HepG2 (cell line): ENCODE data around the gene PLBD2. TPM values are rescaled to one million over a fixed set of nuclear protein-coding genes. Genes with fewer than 3 reads are reported as not detected.

Experiments
- ATAC-seq: fragments of 200-7000 bp; cut with Tn5 transposase; 3 replicates; pipeline ENCODE4 v1.9.1; 2020; ENCODE audit warnings: mild to moderate bottlenecking, moderate library complexity
- BruUV-seq: library from RNA; stranded (reverse); fragments of 400-500 nt; replicated peaks from 2 replicates; lab custom pipeline; 2021; lab: Mats Ljungman, UMichigan
- CTCF ChIA-PET: fragments of 300-600 bp; formaldehyde crosslinking; extraction: SDS; loops from one replicate; lab custom pipeline; 2021; ENCODE audit warnings: low total read pairs, inconsistent platforms, low intra/inter-chr PET ratio; lab: Yijun Ruan, JAX
- POLR2A ChIA-PET: fragments of 350-600 bp; sonication (Branson Sonifier 250); formaldehyde crosslinking; loops from one replicate; lab custom pipeline; 2020; ENCODE audit warnings: antibody characterized with exemption, inconsistent platforms; lab: Yijun Ruan, JAX
- DNase-seq: peaks from one replicate; pipeline ENCODE4 v3.0.0-alpha.2; 2015; ENCODE audit warnings: low spot score
- FAIRE-seq: peaks from 3 replicates; lab custom pipeline; 2011; peaks lifted over from hg19 to GRCh38; lab: Jason Lieb, UNC
- H2AFZ ChIP-seq: one replicate; pipeline ENCODE4 v1.6.1; 2011; ENCODE audit warnings: low read length, inconsistent platforms
- H3K27ac ChIP-seq: fragments of 300-600 bp; 3 replicates; pipeline ENCODE4 v1.8.0; 2011; ENCODE audit warnings: mixed run types, mild to moderate bottlenecking, mixed read lengths, low read length, inconsistent platforms; ENCODE audit not compliant: insufficient read depth; ENCODE audit errors: extremely low read length
- H3K27me3 ChIP-seq, 2 experiments: fragments of 200-600 bp in 1 of 2; 2 replicates in 1 of 2; 3 replicates in 1 of 2; pipeline versions ENCODE4 v1.6.0 to v1.8.0; 2011; ENCODE audit warnings: low read length in 2 of 2, mild to moderate bottlenecking in 2 of 2, moderate library complexity in 2 of 2, inconsistent platforms in 1 of 2; ENCODE audit not compliant: insufficient read depth in 2 of 2, control insufficient read depth in 1 of 2
- H3K36me3 ChIP-seq, 2 experiments: fragments of 200-600 bp in 1 of 2; replicated peaks in 1 of 2; 2 replicates in 1 of 2; 3 replicates in 1 of 2; pipeline versions ENCODE4 v1.5.1 to v1.8.0; 2011; ENCODE audit warnings: low read length in 2 of 2, inconsistent platforms in 1 of 2; ENCODE audit not compliant: insufficient read depth in 2 of 2, control insufficient read depth in 1 of 2
- H3K4me1 ChIP-seq: 2 replicates; pipeline ENCODE4 v1.5.1; 2012; ENCODE audit warnings: low read length, inconsistent platforms; ENCODE audit not compliant: insufficient read depth
- H3K4me2 ChIP-seq: 2 replicates; pipeline ENCODE4 v1.6.0; 2011; ENCODE audit warnings: low read depth, low read length, inconsistent platforms
- H3K4me3 ChIP-seq, 3 experiments: fragments of 200-600 bp in 1 of 3; sonication (generic), shearing (Covaris generic) in 1 of 3; replicated peaks in 1 of 3; 2 replicates each; pipeline ENCODE4 v1.5.1; 2011 to 2016; ENCODE audit warnings: low read length in 3 of 3, inconsistent platforms in 2 of 3, low read depth in 2 of 3, mild to moderate bottlenecking in 2 of 3, control low read depth in 1 of 3, mixed read lengths in 1 of 3; ENCODE audit not compliant: insufficient read depth in 1 of 3
- H3K79me2 ChIP-seq: one replicate; pipeline ENCODE4 v1.6.1; 2011; ENCODE audit warnings: low read length, inconsistent platforms; ENCODE audit not compliant: insufficient read depth
- H3K9ac ChIP-seq: 2 replicates; pipeline ENCODE4 v1.6.0; 2011; ENCODE audit warnings: mild to moderate bottlenecking, low read depth, low read length, inconsistent platforms; ENCODE audit not compliant: insufficient read depth
- H3K9me3 ChIP-seq: 2 replicates; pipeline ENCODE4 v1.5.1; 2012; ENCODE audit warnings: mild to moderate bottlenecking, low read length
- H4K20me1 ChIP-seq: 2 replicates; pipeline ENCODE4 v1.6.0; 2011; ENCODE audit warnings: inconsistent platforms, mild to moderate bottlenecking, low read length, moderate library complexity; ENCODE audit not compliant: insufficient read depth
- ATRX ChIP-seq: sonication (generic); formaldehyde crosslinking; IDR thresholded peaks from 2 replicates; pipeline ENCODE4 v1.4.0; 2020; ENCODE audit warnings: missing genetic modification reagents, borderline replicate concordance
- CENPX ChIP-seq: sonication (generic); formaldehyde crosslinking; IDR thresholded peaks from 2 replicates; pipeline ENCODE4 v1.9.0; 2021; ENCODE audit warnings: mild to moderate bottlenecking, missing genetic modification reagents, moderate library complexity
- IRX3 ChIP-seq: sonication (generic); formaldehyde crosslinking; IDR thresholded peaks from 2 replicates; pipeline ENCODE4 v1.8.1; 2023; ENCODE audit warnings: mild to moderate bottlenecking, low read depth, missing genetic modification reagents, borderline replicate concordance
- MAFK ChIP-seq, 2 experiments: IDR thresholded peaks in 1 of 2; conservative IDR thresholded peaks in 1 of 2; 2 replicates each; pipeline ENCODE4 v1.6.1; 2011; ENCODE audit warnings: improper control_type of control experiment in 2 of 2, low read length in 2 of 2
- MED1 ChIP-seq: sonication (generic); formaldehyde crosslinking; IDR thresholded peaks from 2 replicates; pipeline ENCODE4 v1.4.0; 2020; ENCODE audit warnings: missing genetic modification reagents
- MIER2 ChIP-seq: IDR thresholded peaks from 2 replicates; pipeline ENCODE4 v1.6.1; 2016; ENCODE audit warnings: missing biosample characterization, missing genetic modification reagents
- NCOR1 ChIP-seq: fragments of 200-600 bp; sonication (generic); IDR thresholded peaks from 2 replicates; pipeline ENCODE4 v1.7.0; 2017; ENCODE audit warnings: antibody characterized with exemption, low read length, borderline replicate concordance
- SETDB1 ChIP-seq: sonication (generic); formaldehyde crosslinking; IDR thresholded peaks from 2 replicates; pipeline ENCODE4 v1.5.1; 2020; ENCODE audit warnings: missing genetic modification reagents, mild to moderate bottlenecking, borderline replicate concordance
- SNRNP70 ChIP-seq: fragments of 200-400 bp; formaldehyde crosslinking; IDR thresholded peaks from 2 replicates; pipeline ENCODE4 v1.6.1; 2017; ENCODE audit warnings: mild to moderate bottlenecking, low read depth, low read length, moderate library complexity
- STAT5B ChIP-seq: sonication (generic); formaldehyde crosslinking; IDR thresholded peaks from 2 replicates; pipeline ENCODE4 v1.4.0; 2020; ENCODE audit warnings: missing genetic modification reagents
- TSC22D2 ChIP-seq: sonication (generic); formaldehyde crosslinking; IDR thresholded peaks from 2 replicates; pipeline ENCODE4 v1.5.1; 2020; ENCODE audit warnings: missing genetic modification reagents, mild to moderate bottlenecking, borderline replicate concordance
- USF2 ChIP-seq, 2 experiments: sonication (generic) in 1 of 2; formaldehyde crosslinking in 1 of 2; IDR thresholded peaks; 2 replicates each; pipeline versions ENCODE4 v1.5.1 to v1.6.1; 2011 to 2020; ENCODE audit warnings: borderline replicate concordance in 1 of 2, low read depth in 1 of 2, low read length in 1 of 2, mild to moderate bottlenecking in 1 of 2, missing genetic modification reagents in 1 of 2, moderate library complexity in 1 of 2
- XRCC5 ChIP-seq: fragments of 200-400 bp; formaldehyde crosslinking; optimal IDR thresholded peaks from 2 replicates; pipeline ENCODE3; 2017; ENCODE audit warnings: mild to moderate bottlenecking, low read length
- ZFP62 ChIP-seq: sonication (generic); formaldehyde crosslinking; IDR thresholded peaks from 2 replicates; pipeline ENCODE4 v1.4.0; 2020; ENCODE audit warnings: missing genetic modification reagents
- ZNF30 ChIP-seq: sonication (generic); formaldehyde crosslinking; IDR thresholded peaks from 2 replicates; pipeline ENCODE4 v1.5.0; 2020; ENCODE audit warnings: mild to moderate bottlenecking, missing genetic modification reagents
- ZNF503 ChIP-seq: sonication (generic); formaldehyde crosslinking; IDR thresholded peaks from 2 replicates; pipeline ENCODE4 v1.4.0; 2020; ENCODE audit warnings: missing genetic modification reagents
- ZNF605 ChIP-seq: sonication (generic); formaldehyde crosslinking; IDR thresholded peaks from 2 replicates; pipeline ENCODE4 v1.8.0; 2022; ENCODE audit warnings: mild to moderate bottlenecking, missing genetic modification reagents
- ZNF737 ChIP-seq: sonication (generic); formaldehyde crosslinking; IDR thresholded peaks from 2 replicates; pipeline ENCODE4 v1.5.0; 2020; ENCODE audit warnings: missing genetic modification reagents, mild to moderate bottlenecking, borderline replicate concordance
- ZNF768 ChIP-seq: sonication (generic); formaldehyde crosslinking; IDR thresholded peaks from 2 replicates; pipeline ENCODE4 v1.4.0; 2020; ENCODE audit warnings: missing genetic modification reagents
- ZNF772 ChIP-seq: sonication (generic); formaldehyde crosslinking; IDR thresholded peaks from 2 replicates; pipeline ENCODE4 v1.5.0; 2020; ENCODE audit warnings: mild to moderate bottlenecking, missing genetic modification reagents
- ZSCAN22 ChIP-seq: sonication (generic); formaldehyde crosslinking; IDR thresholded peaks from 2 replicates; pipeline ENCODE4 v1.4.0; 2020; ENCODE audit warnings: mild to moderate bottlenecking, missing genetic modification reagents
- WGBS: methylation state at CpG from one replicate; pipeline ENCODE4 v1.1.6; 2017; ENCODE audit warnings: low lambda C conversion rate; 5-methylcytosine and 5-hydroxymethylcytosine counted together
- in situ Hi-C: cut with HindIII; loops from 2 replicates; pipeline ENCODE4 v1.10.0; 2017; ENCODE audit warnings: low pct_unique_long_range_greater_than_20kb; ENCODE audit not compliant: extremely low pct_ligation_motif_present
- intact Hi-C: fragments of 100-400 bp; cut with micrococcal nuclease; formaldehyde crosslinking; loops from one replicate; pipeline ENCODE4 v1.10.0; 2022; ENCODE audit not compliant: unreplicated experiment
- polyA plus RNA-seq, 8 experiments: library from polyadenylated mRNA; depleted of rRNA in 3 of 8; stranded (reverse) in 7 of 8; unstranded in 1 of 8; fragments of >200 nt; fragmentation: Illumina TruSeq in 4 of 8; extraction: Trizol in 4 of 8; gene quantifications; 2 replicates each; pipeline versions ENCODE4 v1.2.1 to v1.2.3, GENCODE V29; 2011 to 2016; ENCODE audit warnings: low read depth in 4 of 8, missing spikeins in 1 of 8, mixed read lengths in 1 of 8; ENCODE audit not compliant: insufficient read depth in 1 of 8
- total RNA-seq, 5 experiments: library from RNA; depleted of rRNA; stranded (reverse); fragments of >200 nt; fragmentation: Illumina TruSeq; extraction: Trizol; gene quantifications; 2 replicates each; pipeline ENCODE4 v1.2.3, GENCODE V29; 2016; ENCODE audit warnings: low read depth in 1 of 5

PLBD2 gene
- total and polyA plus RNA-seq, 2 of the 13 experiments (the other 11 are each of a cell fraction or from before 2014, with no cell fraction given): 6.7 to 8.5 TPM

GRCh38 chr12:113359939-113360748 lies 1.8 kb downstream of the PLBD2 start:
- DNase-seq: peak; percentile 35
- Histone ChIP-seq H4K20me1 (peaks cover 7% of the 10 kb centered on the region), H3K9ac (no peak overlapping the region), H3K4me3 (peak overlapping the region in 2 of 3 experiments; percentile 80 to 94; a peak in 1 of 6 replicates), H2AFZ (no peak overlapping the region), H3K9me3 (no peaks in the 10 kb centered on the region), H3K4me2 (peak overlapping the region; percentile 86), H3K79me2 (no peaks in the 10 kb centered on the region), H3K36me3 (peaks cover 0 to 3% of the 10 kb centered on the region in 2 experiments; a peak in 1 of 5 replicates), H3K27ac (no peak overlapping the region), H3K4me1 (peaks cover 37% of the 10 kb centered on the region), H3K27me3 (no peaks in the 10 kb centered on the region; a peak in 1 of 5 replicates)
- peak; percentile 63 for ATAC-seq
- BruUV-seq: TSS peak; percentile 57
- ChIA-PET POLR2A (no interaction called here), CTCF (interaction anchor here (0.8 kb wide), 1 partner anchor 48 kb away, joined by 3 read pairs; no protein-coding TSS in a partner anchor)
- WGBS: 85% methylated on average over 9 of the region's 9 CpGs
- in situ Hi-C loops (loop anchor here (10.0 kb wide), 1 partner anchor 165 kb away; no protein-coding TSS in a partner anchor), intact Hi-C loops (loop anchor here (1.0 to 5.0 kb wide), 2 partner anchors 48 to 158 kb away; no protein-coding TSS in a partner anchor)
- FAIRE-seq: peak; percentile 21
- TF ChIP-seq STAT5B (CRISPR knock-in tag): no peak
- TF ChIP-seq ATRX (CRISPR knock-in tag): no peak
- TF ChIP-seq IRX3 (CRISPR knock-in tag): no peak
- no peak for TF ChIP-seq MIER2 (CRISPR knock-in tag)
- peak; percentile 92 for TF ChIP-seq ZNF768 (CRISPR knock-in tag)
- no peak for TF ChIP-seq MED1 (CRISPR knock-in tag)
- no peak for TF ChIP-seq XRCC5
- TF ChIP-seq ZSCAN22 (CRISPR knock-in tag): no peak
- no peak for TF ChIP-seq ZFP62 (CRISPR knock-in tag)
- TF ChIP-seq ZNF737 (CRISPR knock-in tag): no peak
- TF ChIP-seq NCOR1: no peak
- TF ChIP-seq SETDB1 (CRISPR knock-in tag): no peak
- no peak for TF ChIP-seq CENPX
- TF ChIP-seq ZNF772 (CRISPR knock-in tag): no peak
- no peak for TF ChIP-seq ZNF30
- no peak for TF ChIP-seq USF2 (IDR thresholded peaks at IDR 0.05; ENCODE audit: low read depth, low read length)
- TF ChIP-seq USF2 (CRISPR knock-in tag; IDR thresholded peaks at IDR 0.05; ENCODE audit: borderline replicate concordance): no peak
- no peak for TF ChIP-seq ZNF605 (CRISPR knock-in tag)
- TF ChIP-seq ZNF503: no peak
- no peak for TF ChIP-seq SNRNP70
- TF ChIP-seq TSC22D2 (CRISPR knock-in tag): no peak
- TF ChIP-seq MAFK (conservative IDR thresholded peaks at IDR 0.05 in 1 of 2, IDR thresholded peaks at IDR 0.05 in 1 of 2; ENCODE audit: low read length in 2 of 2): no peak
